GM21423 (cell line): ENCODE measurements around the gene GLIS2.
"Not testable (repeated sequence)": the region's sequence is repeated elsewhere in the genome, so short reads cannot be mapped to it uniquely, and the experiment has no call there.

Experiments used
- ATAC-seq: cut with Tn5 transposase; IDR thresholded peaks from one replicate; pipeline ENCODE4 v1.9.1; 2021; ENCODE audit warnings: mild to moderate bottlenecking, moderate library complexity; ENCODE audit not compliant: unreplicated experiment

Gene GLIS2

DNA sequence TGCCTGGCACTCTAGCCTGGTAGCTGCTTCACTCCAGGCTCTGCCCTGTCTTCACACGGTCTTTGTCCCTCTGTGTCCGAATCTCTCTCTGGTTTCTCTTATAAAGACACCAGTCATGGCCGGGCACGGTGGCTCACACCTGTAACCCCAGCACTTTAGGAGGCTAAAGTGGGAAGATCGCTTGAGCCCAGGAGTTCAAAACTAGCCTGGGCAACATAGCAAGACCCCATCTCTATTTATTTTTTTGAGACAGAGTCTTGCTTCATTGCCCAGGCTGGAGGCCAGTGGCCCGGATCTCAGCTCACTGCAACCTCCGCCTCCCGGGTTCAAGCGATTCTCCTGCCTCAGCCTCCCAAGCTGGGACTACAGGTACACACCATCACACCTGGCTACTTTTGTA lies 17.8 kb downstream of the GLIS2 start:
- ATAC-seq = not testable (repeated sequence)

DNA sequence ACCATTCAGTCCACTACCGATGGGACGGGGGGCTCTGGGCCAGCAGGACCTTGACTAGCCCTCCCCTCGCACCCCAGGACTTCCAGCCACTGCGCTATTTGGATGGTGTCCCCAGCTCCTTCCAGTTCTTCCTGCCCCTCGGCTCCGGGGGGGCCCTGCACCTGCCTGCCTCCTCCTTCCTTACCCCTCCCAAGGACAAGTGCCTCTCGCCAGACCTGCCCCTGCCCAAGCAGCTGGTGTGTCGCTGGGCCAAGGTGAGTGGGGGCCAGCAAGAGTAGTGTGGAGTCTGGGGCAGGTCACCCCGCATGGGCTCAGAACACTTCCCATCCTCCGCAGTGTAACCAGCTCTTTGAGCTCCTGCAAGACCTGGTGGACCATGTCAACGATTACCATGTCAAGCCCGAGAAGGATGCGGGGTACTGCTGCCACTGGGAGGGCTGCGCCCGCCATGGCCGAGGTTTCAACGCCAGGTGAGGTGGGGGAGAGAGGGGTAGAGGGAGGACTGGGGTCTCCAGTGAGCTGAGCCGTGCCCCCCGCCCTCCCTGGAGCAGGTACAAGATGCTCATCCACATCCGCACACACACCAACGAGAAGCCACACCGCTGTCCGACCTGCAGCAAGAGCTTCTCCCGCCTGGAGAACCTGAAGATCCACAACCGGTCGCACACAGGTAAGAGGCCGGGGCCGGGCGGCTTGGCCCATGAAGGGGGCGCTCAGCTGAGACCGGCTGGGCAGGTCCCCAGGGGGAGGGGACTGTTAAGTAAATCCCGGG lies 19.0 kb downstream of the GLIS2 start:
- no peak for ATAC-seq

DNA sequence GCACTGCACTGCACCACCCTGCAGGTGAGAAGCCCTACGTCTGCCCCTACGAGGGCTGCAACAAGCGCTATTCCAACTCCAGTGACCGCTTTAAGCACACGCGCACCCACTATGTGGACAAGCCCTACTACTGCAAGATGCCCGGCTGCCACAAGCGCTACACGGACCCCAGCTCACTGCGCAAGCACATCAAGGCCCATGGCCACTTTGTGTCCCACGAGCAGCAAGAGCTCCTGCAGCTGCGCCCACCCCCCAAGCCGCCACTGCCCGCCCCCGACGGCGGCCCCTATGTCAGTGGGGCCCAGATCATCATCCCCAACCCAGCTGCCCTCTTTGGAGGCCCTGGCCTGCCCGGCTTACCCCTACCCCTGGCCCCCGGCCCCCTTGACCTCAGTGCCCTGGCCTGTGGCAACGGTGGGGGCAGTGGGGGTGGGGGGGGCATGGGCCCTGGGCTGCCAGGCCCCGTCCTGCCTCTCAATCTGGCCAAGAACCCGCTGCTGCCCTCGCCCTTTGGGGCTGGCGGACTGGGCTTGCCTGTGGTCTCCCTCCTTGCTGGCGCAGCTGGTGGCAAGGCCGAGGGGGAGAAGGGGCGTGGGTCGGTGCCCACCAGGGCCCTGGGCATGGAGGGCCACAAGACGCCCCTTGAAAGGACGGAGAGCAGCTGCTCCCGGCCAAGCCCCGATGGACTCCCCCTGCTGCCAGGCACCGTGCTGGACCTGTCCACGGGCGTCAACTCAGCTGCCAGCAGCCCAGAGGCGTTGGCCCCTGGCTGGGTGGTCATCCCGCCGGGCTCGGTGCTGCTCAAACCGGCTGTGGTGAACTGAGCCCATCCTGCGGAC lies 21.1 kb downstream of the GLIS2 start:
- no peak for ATAC-seq

DNA sequence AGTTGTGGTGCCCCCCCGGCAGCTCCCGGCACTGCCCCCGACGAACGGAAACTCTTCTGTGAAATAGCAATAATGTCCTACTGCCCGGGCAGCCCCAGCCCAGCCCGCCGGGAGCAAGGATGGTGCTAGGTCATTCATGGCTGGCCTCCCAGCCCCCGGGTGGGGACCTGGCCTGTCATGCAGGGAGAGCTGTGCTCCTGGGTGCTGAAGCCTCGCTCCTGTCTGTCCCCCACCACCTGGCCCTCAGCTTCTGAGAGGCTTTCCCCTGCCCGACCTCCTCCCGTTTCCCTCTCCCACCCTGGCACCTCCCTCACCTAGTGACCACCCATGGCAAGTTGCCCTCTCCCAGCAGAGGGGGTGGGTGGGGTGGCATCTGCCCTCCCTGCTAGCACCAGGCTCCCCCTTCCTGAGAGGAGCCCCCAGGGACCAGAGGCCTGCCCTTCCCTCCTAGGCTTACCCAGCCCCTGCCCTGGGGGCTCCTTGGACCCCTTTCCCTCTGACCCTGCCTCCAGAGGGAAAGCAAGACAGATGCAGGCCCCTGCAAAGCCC lies 21.7 kb downstream of the GLIS2 start:
- no peak for ATAC-seq

DNA sequence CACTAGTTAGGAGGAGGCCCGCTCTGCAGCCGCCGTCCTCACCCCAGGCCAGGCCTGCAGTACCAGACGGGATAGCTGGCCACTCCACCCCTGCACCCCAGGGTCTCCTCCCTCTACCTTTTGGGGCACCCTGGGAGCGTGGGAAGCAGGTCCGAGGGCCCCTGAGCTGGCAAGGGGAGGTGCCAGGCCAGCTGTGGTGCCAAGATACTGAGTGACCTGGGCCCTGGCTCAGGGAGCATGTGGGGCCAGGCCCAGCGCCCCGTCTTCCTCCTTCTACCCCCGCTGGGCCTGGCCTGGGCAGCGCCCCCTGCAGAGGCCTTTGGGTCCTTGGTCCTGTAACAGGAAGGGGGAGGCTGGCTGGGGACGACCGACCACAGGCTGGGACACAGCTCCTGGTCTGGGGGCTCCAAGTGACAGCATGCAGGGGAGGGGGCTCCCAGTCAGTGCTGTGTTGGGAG lies 22.3 kb downstream of the GLIS2 start:
- ATAC-seq = no peak

DNA sequence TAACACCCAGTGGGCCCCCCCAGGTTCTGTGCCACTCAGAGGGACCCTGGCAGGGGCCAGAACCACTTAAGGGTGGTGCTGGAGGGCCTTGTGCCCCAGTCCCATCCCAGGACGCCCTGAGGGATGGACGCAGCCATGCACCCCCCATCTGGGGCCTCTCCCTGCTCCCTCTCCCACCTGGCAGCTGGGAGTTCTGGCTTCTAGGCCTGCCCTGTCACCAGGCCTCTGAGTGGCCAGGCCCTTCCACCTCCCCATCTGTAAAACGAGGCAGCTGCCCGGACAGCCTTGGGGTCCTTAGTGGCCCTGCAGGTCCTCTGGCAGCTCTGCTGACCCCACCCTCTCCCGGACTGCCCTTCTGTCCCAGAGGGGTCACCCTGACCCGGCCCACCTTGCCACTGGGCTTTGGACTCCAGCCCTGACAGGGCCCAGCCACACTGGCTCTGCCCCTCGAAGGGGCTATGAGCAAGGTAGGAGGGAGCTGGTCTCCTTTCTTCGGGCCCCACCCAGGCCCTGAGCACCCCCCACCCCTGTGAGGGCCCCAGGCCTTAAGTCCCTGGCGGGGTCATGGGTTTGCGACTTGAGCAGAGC lies 22.9 kb downstream of the GLIS2 start:
- ATAC-seq = no peak

DNA sequence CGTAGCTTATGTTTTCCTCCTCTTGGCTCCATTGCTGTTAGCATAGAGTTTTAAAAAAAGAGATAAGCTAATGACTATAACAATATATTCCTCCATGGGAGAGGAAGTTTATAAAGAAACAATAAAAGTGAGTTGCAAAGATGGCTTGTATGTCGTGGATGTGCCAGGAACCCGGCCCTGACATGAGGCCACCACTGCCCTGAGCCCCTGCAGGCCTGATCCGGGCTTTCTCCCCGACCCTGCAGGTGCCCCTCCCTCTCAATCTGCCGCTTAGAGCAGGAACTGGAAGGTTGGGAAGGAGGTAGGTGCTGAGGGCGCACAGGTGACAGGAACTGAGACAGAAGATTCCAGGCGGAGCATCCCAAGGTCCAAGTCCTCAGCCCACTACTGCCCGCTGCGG lies 23.6 kb downstream of the GLIS2 start:
- ATAC-seq = no peak

DNA sequence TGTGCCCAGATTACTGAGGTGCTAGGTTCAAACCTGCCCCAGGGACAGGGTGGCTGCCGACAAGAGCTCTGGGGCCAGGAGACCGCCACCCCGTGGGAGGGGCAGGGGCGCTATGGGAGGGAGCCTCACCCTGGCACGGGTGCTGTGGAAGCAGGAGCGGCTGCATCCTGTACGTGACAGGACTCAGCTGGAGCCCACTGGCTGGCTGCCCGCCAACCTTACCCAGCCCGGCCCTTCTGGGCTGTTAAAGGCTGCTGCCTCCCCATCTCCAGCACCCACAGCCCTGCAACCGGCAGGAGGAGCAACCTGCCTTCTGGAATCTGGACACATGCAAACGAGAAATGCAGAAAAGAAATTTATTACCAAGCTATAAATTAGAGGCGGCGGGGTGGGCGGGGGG lies 24.0 kb downstream of the GLIS2 start:
- ATAC-seq = no peak

DNA sequence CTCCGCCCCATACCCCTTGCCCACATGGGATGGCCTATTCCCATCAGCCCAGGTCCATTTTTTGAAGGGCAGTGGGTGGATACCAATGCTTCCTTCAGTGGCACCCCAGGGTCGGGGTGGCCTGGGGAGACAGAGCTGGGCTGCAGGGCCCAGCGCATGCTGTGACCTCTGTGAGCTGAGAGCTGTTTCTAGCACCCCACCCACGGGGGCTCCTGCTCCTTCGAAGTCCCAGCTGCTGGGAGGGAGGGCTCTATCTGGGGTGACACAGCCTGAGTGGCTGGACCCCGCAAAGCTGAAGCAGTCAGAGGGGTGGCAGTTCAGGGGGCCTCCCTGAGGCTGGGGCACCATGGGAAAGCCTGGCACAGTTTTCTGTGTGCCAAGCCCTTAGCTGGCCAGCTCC lies 24.6 kb downstream of the GLIS2 start:
- no peak for ATAC-seq

DNA sequence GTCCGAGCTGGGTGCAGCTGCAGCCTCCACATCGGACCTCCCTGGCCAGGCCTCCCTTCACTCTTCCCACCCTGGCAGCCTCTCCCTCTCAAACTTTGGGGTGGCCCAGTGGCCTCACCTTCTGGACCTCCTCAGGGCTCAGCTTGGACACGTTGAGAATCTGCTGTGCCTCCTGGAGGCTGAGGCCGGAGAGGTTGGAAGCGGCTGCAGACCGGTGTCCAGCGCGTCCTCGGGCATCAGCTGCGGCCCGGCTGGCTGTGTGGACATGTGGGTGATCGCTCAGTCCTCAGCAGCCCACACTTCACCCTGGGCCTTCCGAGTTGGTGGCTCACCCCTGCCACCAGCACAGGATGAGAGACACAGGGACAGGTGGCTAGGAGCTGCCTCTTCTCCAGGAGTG lies 25.4 kb downstream of the GLIS2 start:
- no peak for ATAC-seq

DNA sequence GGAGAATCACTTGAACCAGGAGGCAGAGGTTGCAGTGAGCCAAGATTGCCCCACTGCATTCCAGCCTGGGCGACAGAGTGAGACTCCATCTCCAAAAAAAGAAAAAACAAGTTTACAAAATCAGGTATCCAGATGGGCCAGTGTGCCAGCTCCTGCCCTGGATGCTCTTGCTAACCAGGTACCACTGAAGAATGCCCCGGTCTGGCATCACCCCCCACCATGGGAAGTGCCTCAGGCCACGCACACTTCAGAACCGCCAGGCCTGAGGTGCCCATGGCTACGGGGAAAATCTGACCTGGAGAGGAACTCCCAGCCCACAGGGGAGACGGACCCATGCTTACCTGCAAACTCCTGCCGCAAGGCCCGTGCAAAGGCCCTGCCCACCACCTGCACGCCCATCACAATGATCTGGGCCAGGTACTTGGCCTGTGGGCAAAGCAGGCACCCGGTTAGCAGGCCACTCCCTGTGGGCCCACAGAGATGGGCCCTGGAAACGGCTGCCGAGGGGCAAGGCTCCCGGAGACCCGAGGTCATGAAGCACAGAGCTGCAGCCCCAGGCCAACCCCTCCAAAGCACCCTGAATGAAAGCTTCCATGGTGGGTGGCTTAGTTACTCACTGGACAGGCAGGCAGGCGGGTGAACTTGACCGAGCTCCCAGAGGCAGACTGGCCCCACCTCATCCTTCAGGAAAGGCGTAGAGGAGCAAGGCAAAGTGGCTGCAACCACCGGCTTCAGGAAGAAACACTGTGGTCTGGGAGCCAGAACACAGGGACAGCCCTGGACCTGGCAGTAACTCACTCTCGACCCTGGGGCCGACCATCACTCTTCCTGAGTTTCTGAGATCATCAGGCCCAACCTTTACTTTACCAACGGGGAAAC lies 27.2 kb downstream of the GLIS2 start:
- ATAC-seq = no peak

DNA sequence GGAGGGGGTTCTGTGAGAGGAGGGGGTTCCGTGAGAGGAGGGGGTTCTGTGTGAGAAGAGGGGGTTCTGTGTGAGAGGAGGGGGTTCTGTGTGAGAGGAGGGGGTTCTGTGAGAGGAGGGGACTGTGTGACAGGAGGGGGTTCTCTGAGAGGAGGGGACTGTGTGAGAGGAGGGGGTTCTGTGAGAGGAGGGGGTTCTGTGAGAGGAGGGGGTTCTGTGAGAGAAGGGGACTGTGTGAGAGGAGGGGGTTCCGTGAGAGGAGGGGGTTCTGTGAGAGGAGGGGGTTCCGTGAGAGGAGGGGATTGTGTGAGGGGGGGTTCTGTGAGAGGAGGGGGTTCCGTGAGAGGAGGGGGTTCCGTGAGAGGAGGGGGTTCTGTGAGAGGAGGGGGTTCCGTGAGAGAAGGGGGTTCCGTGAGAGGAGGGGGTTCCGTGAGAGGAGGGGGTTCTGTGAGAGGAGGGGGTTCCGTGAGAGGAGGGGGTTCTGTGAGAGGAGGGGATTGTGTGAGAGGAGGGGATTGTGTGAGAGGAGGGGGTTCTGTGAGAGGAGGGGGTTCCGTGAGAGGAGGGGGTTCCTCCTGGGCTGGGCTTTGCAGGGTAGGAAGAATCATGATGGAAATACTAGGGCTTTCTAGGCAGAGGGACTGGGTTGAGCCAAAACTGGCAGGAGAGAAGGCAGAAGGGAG lies 28.6 kb downstream of the GLIS2 start:
- ATAC-seq = not testable (repeated sequence)

DNA sequence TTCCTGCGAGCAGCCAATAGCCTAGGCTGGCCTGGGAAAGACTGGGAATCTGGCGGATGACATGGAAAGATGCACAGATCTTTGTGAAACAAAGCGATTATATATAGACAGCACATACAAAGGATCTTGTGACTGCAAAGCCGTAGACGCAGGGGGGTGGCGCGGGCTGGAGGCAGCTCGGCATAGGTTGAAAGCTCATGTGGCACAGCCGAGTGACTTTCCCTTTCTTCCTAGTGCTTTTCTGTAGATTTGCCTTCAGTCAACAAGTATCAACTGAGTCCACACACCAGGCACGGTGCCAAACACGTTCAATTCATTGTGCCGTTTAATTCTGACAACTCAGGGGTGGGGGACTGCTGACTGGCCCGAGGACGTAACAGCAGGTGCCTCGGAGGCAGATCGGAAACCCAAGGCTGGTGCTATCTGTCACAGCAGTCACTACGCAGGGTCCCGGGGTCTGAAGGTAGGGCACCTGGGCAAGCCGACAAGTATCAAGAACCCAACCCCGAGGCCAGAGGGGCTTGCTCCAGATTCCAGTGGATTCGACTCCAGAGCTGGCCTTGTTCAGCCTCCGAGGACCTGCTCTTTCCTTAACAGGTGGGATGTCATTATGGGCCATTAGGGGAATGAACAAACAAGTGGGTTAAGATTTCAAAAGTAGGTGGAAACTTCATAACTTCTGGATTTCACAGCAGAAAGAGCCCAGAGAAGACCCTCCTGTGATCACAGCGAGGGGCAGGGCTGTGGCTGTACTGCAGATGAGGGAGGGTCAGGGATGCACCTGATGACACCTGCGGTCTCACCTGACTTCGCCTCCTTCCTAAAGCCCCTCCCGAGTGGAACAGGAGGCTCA lies 29.3 kb downstream of the GLIS2 start:
- no peak for ATAC-seq

DNA sequence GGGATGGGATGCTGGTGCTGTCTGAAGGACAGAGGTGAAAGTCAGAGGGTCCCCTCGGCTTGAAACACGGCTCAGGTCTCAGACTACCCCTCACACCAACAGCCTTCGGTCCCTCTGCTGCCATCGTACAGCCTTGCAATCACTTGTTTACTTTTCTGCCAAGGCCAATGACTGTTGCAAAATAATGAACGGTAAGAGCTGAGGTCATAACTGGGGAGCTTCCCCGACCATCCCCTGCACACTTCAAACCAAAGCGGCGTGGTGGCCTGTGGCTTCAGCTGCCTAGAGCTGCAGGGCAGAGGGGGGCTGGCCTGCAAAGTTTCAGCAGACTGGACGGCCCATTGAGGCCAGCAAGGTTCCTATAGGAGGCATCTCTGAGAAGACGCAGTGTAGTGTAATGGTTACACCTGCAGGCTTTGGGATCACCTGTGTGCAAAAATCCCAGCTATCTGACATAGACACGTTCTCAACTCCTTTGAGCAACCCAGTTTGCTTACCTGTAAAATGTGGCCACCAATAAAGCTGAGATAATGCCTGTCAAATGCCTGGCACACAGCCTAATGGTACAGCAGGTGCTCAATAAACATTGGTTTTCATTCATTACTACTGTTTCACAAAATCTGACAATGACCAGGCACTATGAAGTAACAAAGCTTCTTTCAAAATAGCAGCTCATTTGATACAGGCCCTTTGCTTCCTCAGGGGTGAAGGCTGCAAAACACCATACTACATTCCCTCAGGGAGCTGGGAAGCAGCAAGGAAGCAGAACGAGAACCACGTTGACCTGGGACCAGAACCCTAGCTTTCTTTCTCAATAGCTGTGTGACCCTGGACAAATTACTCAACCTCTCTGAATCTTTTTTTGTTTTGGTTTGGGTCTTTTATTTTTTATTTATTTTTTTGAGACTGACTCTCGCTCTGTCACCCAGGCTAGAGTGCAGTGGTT lies 30.2 kb downstream of the GLIS2 start:
- ATAC-seq = no peak

DNA sequence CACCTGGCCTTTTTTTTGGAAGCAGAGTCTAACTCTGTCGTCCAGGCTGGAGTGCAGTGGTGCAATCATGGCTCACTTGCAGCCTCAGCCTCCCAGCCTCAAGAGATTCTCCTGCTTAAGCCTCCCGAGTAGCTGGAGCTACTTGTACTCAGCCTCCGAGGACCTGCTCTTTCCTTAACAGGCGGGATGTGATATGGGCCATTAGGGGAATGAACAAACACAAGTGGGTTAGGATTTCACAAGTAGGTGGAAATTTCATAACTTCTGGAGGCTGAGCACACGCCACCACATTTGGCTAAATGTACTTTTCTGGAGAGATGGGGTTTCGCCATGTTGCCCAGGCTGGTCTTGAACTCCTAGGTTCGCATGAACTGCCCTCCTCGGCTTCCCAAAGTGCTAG lies 31.1 kb downstream of the GLIS2 start:
- ATAC-seq = no peak

DNA sequence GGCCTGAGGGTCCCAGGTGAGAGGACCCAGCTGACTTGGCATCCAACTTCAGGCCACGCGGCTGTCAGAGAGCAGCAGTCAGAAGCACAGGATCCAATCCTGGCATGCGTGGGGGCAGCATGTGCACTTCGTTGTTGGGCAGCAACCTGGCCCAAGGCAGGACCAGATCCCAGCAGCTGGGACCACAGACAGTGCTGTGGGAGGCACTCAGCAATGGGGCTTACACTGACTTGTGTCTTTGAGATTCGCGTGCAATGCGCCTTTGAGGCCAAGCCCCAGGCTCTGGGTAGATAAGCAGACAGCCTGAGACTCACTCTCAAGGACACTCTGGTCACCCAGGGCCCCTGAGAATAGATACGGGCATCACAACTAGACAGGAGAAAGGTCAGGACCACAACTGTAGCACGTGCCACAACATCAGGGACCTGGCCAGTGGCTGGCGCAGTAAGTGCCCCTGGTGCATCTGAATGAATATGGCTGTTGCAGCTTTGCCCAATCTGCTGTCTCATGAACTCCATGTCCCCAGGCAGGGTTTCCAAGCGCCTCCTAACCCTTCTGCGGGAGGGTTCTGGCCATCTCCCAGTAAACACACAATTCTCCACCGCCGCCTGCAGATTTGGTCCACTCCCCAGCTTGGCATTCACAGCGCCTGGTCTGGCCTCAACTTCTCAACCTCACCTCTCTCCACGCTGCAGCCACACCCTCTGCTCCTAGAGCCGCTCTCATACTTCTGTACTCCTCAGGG lies 32.1 kb downstream of the GLIS2 start:
- ATAC-seq = no peak

DNA sequence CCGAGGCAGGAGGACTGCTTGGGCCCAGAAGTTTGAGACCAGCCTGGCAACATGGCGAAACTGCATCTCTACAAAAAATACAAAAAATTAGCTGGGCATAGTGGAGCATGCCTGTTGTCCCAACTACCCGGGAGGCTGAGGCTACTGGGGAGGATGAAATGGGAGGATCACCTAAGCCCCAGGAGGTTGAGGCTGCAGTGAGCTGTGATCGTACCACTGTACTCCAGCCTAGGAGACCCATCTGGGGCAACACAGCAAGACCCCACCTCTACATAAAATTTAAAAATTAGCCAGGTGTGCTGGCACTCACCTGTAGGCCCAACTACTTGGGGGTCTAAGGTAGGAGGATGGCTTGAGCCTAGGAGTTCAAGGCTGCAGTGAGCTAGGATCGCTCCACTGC lies 33.5 kb downstream of the GLIS2 start:
- no peak for ATAC-seq
